GM23338 (cell line): ENCODE measurements around the gene RNF152. TPM values are rescaled to one million over a fixed set of nuclear protein-coding genes. Genes with fewer than 3 reads are reported as not detected.

ENCODE experiments used
- ATAC-seq: fragments of 200-7000 bp; cut with Tn5 transposase; 3 replicates; pipeline ENCODE4 v1.9.1; 2020
- DNase-seq: peaks from one replicate; pipeline ENCODE4 v3.0.0-alpha.2; 2015; ENCODE audit warnings: low spot score
- H2AFZ ChIP-seq: fragments of 200-600 bp; sonication (generic); 2 replicates; pipeline ENCODE4 v1.8.0; 2016; ENCODE audit warnings: antibody characterized with exemption, mild to moderate bottlenecking, moderate library complexity
- H3F3A ChIP-seq: fragments of 200-600 bp; sonication (generic); replicated peaks from 2 replicates; pipeline ENCODE4 v1.8.0; 2017; ENCODE audit warnings: antibody characterized with exemption, mixed run types, low read depth
- H3K27ac ChIP-seq: fragments of 200-600 bp; sonication (generic); 2 replicates; pipeline ENCODE4 v1.6.1; 2016; ENCODE audit warnings: low read depth
- H3K27me3 ChIP-seq: fragments of 200-600 bp; sonication (generic); 2 replicates; pipeline ENCODE4 v1.8.0; 2016; ENCODE audit warnings: mild to moderate bottlenecking, mixed run types, moderate library complexity; ENCODE audit not compliant: insufficient read depth
- H3K36me3 ChIP-seq: fragments of 200-600 bp; sonication (generic); 2 replicates; pipeline ENCODE4 v1.8.0; 2016; ENCODE audit warnings: mild to moderate bottlenecking; ENCODE audit not compliant: insufficient read depth
- H3K4me1 ChIP-seq: fragments of 200-600 bp; sonication (generic); 2 replicates; pipeline ENCODE4 v1.8.0; 2016; ENCODE audit warnings: mild to moderate bottlenecking, moderate library complexity; ENCODE audit not compliant: insufficient read depth
- H3K4me2 ChIP-seq: fragments of 200-600 bp; sonication (generic); 2 replicates; pipeline ENCODE4 v1.7.1; 2017; ENCODE audit warnings: mixed run types
- H3K4me3 ChIP-seq: fragments of 200-600 bp; sonication (generic); 2 replicates; pipeline ENCODE4 v1.6.1; 2016; ENCODE audit warnings: mixed run types
- H3K79me2 ChIP-seq: fragments of 200-600 bp; sonication (generic); replicated peaks from 2 replicates; pipeline ENCODE4 v1.8.0; 2017; ENCODE audit warnings: mild to moderate bottlenecking; ENCODE audit not compliant: insufficient read depth
- H3K9me2 ChIP-seq: fragments of 200-600 bp; sonication (generic); 2 replicates; pipeline ENCODE4 v1.8.0; 2017; ENCODE audit not compliant: insufficient read depth
- H4K20me1 ChIP-seq: fragments of 200-600 bp; sonication (generic); replicated peaks from 2 replicates; pipeline ENCODE4 v1.8.0; 2017; ENCODE audit warnings: mild to moderate bottlenecking; ENCODE audit not compliant: insufficient read depth
- H3K27ac Mint-ChIP-seq: 2 replicates; pipeline ENCODE4 v1.8.0; 2020; ENCODE audit warnings: inconsistent platforms, mild to moderate bottlenecking, moderate library complexity, mixed read lengths
- H3K27me3 Mint-ChIP-seq: 3 replicates; pipeline ENCODE4 v1.8.0; 2022; ENCODE audit warnings: low read depth, mild to moderate bottlenecking, moderate library complexity, mixed read lengths, inconsistent platforms; ENCODE audit not compliant: insufficient read depth, poor library complexity
- H3K36me3 Mint-ChIP-seq: 3 replicates; pipeline ENCODE4 v1.8.0; 2021; ENCODE audit warnings: low read depth, mild to moderate bottlenecking, inconsistent platforms, moderate library complexity, mixed read lengths
- H3K4me1 Mint-ChIP-seq: 3 replicates; pipeline ENCODE4 v1.8.0; 2020; ENCODE audit warnings: mild to moderate bottlenecking, inconsistent platforms, mixed read lengths
- H3K4me3 Mint-ChIP-seq: 3 replicates; pipeline ENCODE4 v1.8.0; 2021; ENCODE audit warnings: moderate library complexity, mild to moderate bottlenecking, inconsistent platforms, mixed read lengths
- H3K9me3 Mint-ChIP-seq: 3 replicates; pipeline ENCODE4 v1.8.0; 2020; ENCODE audit warnings: moderate library complexity, mild to moderate bottlenecking, inconsistent platforms, mixed read lengths
- EZH2 ChIP-seq: fragments of 200-600 bp; sonication (generic); IDR thresholded peaks from one replicate; pipeline ENCODE4 v1.8.0; 2017; ENCODE audit warnings: antibody characterized with exemption, mild to moderate bottlenecking, low read depth; ENCODE audit not compliant: unreplicated experiment
- EZH2phosphoT487 ChIP-seq: fragments of 200-600 bp; sonication (generic); IDR thresholded peaks from one replicate; pipeline ENCODE4 v1.8.1; 2018; ENCODE audit warnings: antibody characterized with exemption; ENCODE audit not compliant: unreplicated experiment
- JUNB ChIP-seq: IDR thresholded peaks from one replicate; pipeline ENCODE4 v1.6.1; 2016; ENCODE audit warnings: antibody characterized with exemption; ENCODE audit not compliant: unreplicated experiment
- POLR2AphosphoS5 ChIP-seq: IDR thresholded peaks from 2 replicates; pipeline ENCODE4 v1.6.1; 2016; ENCODE audit warnings: antibody characterized with exemption, low read depth
- STAT1 ChIP-seq: IDR thresholded peaks from one replicate; pipeline ENCODE4 v1.6.1; 2016; ENCODE audit warnings: antibody characterized with exemption; ENCODE audit not compliant: unreplicated experiment
- ZNF114 ChIP-seq: fragments of 250-450 bp; sonication (Bioruptor Pico); IDR thresholded peaks from 2 replicates; pipeline ENCODE4 v1.5.0; 2020; ENCODE audit warnings: mild to moderate bottlenecking, moderate library complexity
- ZNF331 ChIP-seq: fragments of 250-450 bp; sonication (Bioruptor Pico); IDR thresholded peaks from 2 replicates; pipeline ENCODE4 v1.5.0; 2020; ENCODE audit warnings: low read depth, mild to moderate bottlenecking, moderate library complexity
- polyA plus RNA-seq: library from polyadenylated mRNA; unstranded; fragments of >200 nt; fragmentation: Nextera tagmentation; extraction: Ambion mirVana; gene quantifications from 2 replicates; pipeline ENCODE4 v1.2.1, GENCODE V29; 2016
- total RNA-seq: library from RNA; depleted of rRNA; stranded (reverse); fragments of >200 nt; shearing (Covaris generic); gene quantifications from 2 replicates; pipeline ENCODE4 v1.2.3, GENCODE V29; 2014
- TF ChIP-seq, protein P1 (sequence below): IDR thresholded peaks from 2 replicates; pipeline ENCODE4 v1.6.1; 2016; ENCODE audit warnings: antibody characterized with exemption
- TF ChIP-seq, protein P2 (sequence below): IDR thresholded peaks from one replicate; pipeline ENCODE4 v1.6.1; 2018; ENCODE audit warnings: antibody characterized with exemption; ENCODE audit not compliant: unreplicated experiment
- TF ChIP-seq, protein P3 (sequence below): fragments of 250-450 bp; sonication (Bioruptor Pico); IDR thresholded peaks from 2 replicates; pipeline ENCODE4 v1.5.0; 2020; ENCODE audit warnings: mild to moderate bottlenecking, moderate library complexity

Gene RNF152
- total and polyA plus RNA-seq, 2 experiments from 2014 or later: 1.2 to 2.9 TPM

DNA sequence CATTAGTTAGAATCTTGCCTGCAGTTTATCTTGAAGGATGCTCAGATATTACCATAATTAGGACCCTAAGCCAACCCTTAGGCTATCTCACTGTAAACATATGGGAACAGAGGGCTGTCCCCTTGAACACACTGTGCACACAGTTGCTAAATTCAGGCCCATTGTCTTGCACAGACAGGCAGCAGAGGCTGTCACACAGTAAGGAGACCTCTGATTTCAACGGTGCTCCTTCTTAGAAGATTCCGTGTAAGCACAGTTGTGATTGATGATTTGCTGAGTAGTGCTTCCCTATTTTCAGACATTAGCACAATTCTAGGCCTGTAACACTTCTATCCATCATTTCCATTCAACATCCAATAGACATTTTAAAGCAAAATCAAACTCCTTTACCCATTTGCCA lies 108.0 kb downstream of the RNF152 start:
- Histone ChIP-seq H3K9me2 (no peaks in the 10 kb centered on the region; the same call in none of the 2 replicates), H2AFZ (no peak overlapping the region), H4K20me1 (no peaks in the 10 kb centered on the region), H3K4me1 (no peaks in the 10 kb centered on the region), H3K27ac (no peak overlapping the region), H3K27me3 (no peaks in the 10 kb centered on the region), H3K36me3 (0 out of 2 replicates have a peak, but pooled peaks cover 3% of the 10 kb centered on the region), H3K79me2 (no peaks in the 10 kb centered on the region), H3K4me3 (no peak overlapping the region), H3F3A (no peaks in the 10 kb centered on the region), H3K4me2 (no peak overlapping the region)
- Mint-ChIP-seq H3K9me3 (peaks cover 9% of the 10 kb centered on the region; the same call in 2 of the 3 replicates), H3K4me1 (no peaks in the 10 kb centered on the region), H3K27me3 (no peaks in the 10 kb centered on the region), H3K4me3 (no peak overlapping the region), H3K36me3 (no peaks in the 10 kb centered on the region; the same call in 2 of the 3 replicates), H3K27ac (no peak overlapping the region)
- TF ChIP-seq, protein P1, sequence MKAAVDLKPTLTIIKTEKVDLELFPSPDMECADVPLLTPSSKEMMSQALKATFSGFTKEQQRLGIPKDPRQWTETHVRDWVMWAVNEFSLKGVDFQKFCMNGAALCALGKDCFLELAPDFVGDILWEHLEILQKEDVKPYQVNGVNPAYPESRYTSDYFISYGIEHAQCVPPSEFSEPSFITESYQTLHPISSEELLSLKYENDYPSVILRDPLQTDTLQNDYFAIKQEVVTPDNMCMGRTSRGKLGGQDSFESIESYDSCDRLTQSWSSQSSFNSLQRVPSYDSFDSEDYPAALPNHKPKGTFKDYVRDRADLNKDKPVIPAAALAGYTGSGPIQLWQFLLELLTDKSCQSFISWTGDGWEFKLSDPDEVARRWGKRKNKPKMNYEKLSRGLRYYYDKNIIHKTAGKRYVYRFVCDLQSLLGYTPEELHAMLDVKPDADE: no peak
- TF ChIP-seq EZH2: no peak
- TF ChIP-seq POLR2AphosphoS5: no peak
- no peak for TF ChIP-seq ZNF331 (CRISPR knock-in tag)
- TF ChIP-seq, protein P2, sequence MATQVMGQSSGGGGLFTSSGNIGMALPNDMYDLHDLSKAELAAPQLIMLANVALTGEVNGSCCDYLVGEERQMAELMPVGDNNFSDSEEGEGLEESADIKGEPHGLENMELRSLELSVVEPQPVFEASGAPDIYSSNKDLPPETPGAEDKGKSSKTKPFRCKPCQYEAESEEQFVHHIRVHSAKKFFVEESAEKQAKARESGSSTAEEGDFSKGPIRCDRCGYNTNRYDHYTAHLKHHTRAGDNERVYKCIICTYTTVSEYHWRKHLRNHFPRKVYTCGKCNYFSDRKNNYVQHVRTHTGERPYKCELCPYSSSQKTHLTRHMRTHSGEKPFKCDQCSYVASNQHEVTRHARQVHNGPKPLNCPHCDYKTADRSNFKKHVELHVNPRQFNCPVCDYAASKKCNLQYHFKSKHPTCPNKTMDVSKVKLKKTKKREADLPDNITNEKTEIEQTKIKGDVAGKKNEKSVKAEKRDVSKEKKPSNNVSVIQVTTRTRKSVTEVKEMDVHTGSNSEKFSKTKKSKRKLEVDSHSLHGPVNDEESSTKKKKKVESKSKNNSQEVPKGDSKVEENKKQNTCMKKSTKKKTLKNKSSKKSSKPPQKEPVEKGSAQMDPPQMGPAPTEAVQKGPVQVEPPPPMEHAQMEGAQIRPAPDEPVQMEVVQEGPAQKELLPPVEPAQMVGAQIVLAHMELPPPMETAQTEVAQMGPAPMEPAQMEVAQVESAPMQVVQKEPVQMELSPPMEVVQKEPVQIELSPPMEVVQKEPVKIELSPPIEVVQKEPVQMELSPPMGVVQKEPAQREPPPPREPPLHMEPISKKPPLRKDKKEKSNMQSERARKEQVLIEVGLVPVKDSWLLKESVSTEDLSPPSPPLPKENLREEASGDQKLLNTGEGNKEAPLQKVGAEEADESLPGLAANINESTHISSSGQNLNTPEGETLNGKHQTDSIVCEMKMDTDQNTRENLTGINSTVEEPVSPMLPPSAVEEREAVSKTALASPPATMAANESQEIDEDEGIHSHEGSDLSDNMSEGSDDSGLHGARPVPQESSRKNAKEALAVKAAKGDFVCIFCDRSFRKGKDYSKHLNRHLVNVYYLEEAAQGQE: no peak
- no peak for TF ChIP-seq JUNB
- ATAC-seq (no peak), DNase-seq (no peak)

DNA sequence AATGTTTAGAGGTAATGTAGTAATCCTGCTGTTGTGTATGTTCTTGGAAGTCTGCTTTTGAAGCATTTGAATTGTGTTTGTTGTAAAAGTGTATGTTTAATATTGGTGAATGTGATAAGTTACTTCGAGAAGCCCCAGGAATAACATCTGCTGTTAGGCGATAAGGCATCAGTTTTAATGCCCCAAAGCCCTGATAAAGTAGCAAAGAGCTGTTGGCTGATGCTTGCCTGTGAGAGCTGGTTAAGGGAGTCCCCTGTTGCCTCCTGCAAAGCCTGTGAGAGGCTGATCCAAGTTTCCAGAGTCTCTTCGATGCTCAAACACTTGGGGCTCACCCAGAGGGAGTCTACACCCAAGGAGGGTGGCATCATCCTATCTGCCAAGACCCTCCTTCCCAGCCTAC lies 110.3 kb downstream of the RNF152 start:
- H3K79me2 ChIP-seq: no peaks in the 10 kb centered on the region
- H4K20me1 ChIP-seq: no peaks in the 10 kb centered on the region
- Mint-ChIP-seq H3K27ac (no peak overlapping the region), H3K36me3 (no peaks in the 10 kb centered on the region; the same call in 2 of the 3 replicates), H3K4me3 (no peak overlapping the region), H3K27me3 (peaks cover 5% of the 10 kb centered on the region), H3K9me3 (peaks cover 4% of the 10 kb centered on the region; the same call in 2 of the 3 replicates), H3K4me1 (no peaks in the 10 kb centered on the region)
- no peak overlapping the region for H3K27ac ChIP-seq
- ATAC-seq (no peak), DNase-seq (no peak)
- H2AFZ ChIP-seq: no peak overlapping the region
- H3K36me3 ChIP-seq: 0 out of 2 replicates have a peak, but pooled peaks cover 3% of the 10 kb centered on the region
- H3K9me2 ChIP-seq: peaks cover 4% of the 10 kb centered on the region
- H3K4me2 ChIP-seq: no peak overlapping the region
- no peaks in the 10 kb centered on the region for H3K4me1 ChIP-seq
- no peak overlapping the region for H3K4me3 ChIP-seq
- H3K27me3 ChIP-seq: no peaks in the 10 kb centered on the region
- no peaks in the 10 kb centered on the region for H3F3A ChIP-seq
- TF ChIP-seq STAT1: no peak
- no peak for TF ChIP-seq POLR2AphosphoS5
- no peak for TF ChIP-seq EZH2phosphoT487
- TF ChIP-seq, protein P1: no peak
- TF ChIP-seq, protein P3, sequence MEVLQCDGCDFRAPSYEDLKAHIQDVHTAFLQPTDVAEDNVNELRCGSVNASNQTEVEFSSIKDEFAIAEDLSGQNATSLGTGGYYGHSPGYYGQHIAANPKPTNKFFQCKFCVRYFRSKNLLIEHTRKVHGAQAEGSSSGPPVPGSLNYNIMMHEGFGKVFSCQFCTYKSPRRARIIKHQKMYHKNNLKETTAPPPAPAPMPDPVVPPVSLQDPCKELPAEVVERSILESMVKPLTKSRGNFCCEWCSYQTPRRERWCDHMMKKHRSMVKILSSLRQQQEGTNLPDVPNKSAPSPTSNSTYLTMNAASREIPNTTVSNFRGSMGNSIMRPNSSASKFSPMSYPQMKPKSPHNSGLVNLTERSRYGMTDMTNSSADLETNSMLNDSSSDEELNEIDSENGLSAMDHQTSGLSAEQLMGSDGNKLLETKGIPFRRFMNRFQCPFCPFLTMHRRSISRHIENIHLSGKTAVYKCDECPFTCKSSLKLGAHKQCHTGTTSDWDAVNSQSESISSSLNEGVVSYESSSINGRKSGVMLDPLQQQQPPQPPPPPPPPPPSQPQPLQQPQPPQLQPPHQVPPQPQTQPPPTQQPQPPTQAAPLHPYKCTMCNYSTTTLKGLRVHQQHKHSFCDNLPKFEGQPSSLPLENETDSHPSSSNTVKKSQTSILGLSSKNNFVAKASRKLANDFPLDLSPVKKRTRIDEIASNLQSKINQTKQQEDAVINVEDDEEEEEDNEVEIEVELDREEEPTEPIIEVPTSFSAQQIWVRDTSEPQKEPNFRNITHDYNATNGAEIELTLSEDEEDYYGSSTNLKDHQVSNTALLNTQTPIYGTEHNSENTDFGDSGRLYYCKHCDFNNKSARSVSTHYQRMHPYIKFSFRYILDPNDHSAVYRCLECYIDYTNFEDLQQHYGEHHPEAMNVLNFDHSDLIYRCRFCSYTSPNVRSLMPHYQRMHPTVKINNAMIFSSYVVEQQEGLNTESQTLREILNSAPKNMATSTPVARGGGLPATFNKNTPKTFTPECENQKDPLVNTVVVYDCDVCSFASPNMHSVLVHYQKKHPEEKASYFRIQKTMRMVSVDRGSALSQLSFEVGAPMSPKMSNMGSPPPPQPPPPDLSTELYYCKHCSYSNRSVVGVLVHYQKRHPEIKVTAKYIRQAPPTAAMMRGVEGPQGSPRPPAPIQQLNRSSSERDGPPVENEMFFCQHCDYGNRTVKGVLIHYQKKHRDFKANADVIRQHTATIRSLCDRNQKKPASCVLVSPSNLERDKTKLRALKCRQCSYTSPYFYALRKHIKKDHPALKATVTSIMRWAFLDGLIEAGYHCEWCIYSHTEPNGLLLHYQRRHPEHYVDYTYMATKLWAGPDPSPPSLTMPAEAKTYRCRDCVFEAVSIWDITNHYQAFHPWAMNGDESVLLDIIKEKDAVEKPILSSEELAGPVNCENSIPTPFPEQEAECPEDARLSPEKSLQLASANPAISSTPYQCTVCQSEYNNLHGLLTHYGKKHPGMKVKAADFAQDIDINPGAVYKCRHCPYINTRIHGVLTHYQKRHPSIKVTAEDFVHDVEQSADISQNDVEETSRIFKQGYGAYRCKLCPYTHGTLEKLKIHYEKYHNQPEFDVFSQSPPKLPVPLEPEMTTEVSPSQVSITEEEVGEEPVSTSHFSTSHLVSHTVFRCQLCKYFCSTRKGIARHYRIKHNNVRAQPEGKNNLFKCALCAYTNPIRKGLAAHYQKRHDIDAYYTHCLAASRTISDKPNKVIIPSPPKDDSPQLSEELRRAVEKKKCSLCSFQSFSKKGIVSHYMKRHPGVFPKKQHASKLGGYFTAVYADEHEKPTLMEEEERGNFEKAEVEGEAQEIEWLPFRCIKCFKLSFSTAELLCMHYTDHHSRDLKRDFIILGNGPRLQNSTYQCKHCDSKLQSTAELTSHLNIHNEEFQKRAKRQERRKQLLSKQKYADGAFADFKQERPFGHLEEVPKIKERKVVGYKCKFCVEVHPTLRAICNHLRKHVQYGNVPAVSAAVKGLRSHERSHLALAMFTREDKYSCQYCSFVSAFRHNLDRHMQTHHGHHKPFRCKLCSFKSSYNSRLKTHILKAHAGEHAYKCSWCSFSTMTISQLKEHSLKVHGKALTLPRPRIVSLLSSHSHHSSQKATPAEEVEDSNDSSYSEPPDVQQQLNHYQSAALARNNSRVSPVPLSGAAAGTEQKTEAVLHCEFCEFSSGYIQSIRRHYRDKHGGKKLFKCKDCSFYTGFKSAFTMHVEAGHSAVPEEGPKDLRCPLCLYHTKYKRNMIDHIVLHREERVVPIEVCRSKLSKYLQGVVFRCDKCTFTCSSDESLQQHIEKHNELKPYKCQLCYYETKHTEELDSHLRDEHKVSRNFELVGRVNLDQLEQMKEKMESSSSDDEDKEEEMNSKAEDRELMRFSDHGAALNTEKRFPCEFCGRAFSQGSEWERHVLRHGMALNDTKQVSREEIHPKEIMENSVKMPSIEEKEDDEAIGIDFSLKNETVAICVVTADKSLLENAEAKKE (CRISPR knock-in tag): no peak
- no peak for TF ChIP-seq EZH2
- no peak for TF ChIP-seq ZNF114 (CRISPR knock-in tag)
